GM19043 (cell line): ENCODE measurements around the gene DYNLRB2.

Experiments used
- ATAC-seq: cut with Tn5 transposase; IDR thresholded peaks from one replicate; pipeline ENCODE4 v1.9.1; 2021; ENCODE audit warnings: low read depth; ENCODE audit not compliant: unreplicated experiment

DYNLRB2 gene

GRCh38 chr16:80594756-80595155 lies 54.0 kb downstream of the DYNLRB2 start:
- ATAC-seq = no peak

GRCh38 chr16:80596507-80597207 lies 55.9 kb downstream of the DYNLRB2 start:
- no peak for ATAC-seq

- ATAC-seq = no peak
Observed at GRCh38 chr16:80599466-80599865, 58.7 kb downstream of the DYNLRB2 start.
